Parathyroid adenoma (tissue), 2 donors: ENCODE data around the gene F8.
"Not testable (repeated sequence)": the region's sequence is repeated elsewhere in the genome, so short reads cannot be mapped to it uniquely, and the experiment has no call there.

Experiments used
- H2AFZ ChIP-seq: fragments of 300-600 bp; sonication (generic); one replicate; pipeline ENCODE4 v1.7.0; 2017; ENCODE audit warnings: antibody characterized with exemption, mild to moderate bottlenecking
- H3K27ac ChIP-seq: fragments of 300-600 bp; sonication (generic); one replicate; pipeline ENCODE4 v1.7.0; 2017
- H3K27me3 ChIP-seq: fragments of 300-600 bp; sonication (generic); one replicate; pipeline ENCODE4 v1.7.0; 2017; ENCODE audit warnings: low read length; ENCODE audit not compliant: control insufficient read depth, insufficient read depth
- H3K36me3 ChIP-seq: fragments of 300-600 bp; sonication (generic); one replicate; pipeline ENCODE4 v1.7.0; 2017; ENCODE audit warnings: low read length; ENCODE audit not compliant: control insufficient read depth, insufficient read depth
- H3K4me1 ChIP-seq: fragments of 300-600 bp; sonication (generic); one replicate; pipeline ENCODE4 v1.7.0; 2017; ENCODE audit warnings: control low read depth
- H3K4me2 ChIP-seq: fragments of 300-600 bp; sonication (generic); one replicate; pipeline ENCODE4 v1.7.0; 2017; ENCODE audit warnings: low read length
- H3K4me3 ChIP-seq: fragments of 300-600 bp; sonication (generic); one replicate; pipeline ENCODE4 v1.7.0; 2017; ENCODE audit warnings: low read depth, low read length
- H3K79me2 ChIP-seq: fragments of 300-600 bp; sonication (generic); one replicate; pipeline ENCODE4 v1.7.0; 2017; ENCODE audit warnings: control low read depth
- H3K9ac ChIP-seq: fragments of 300-600 bp; sonication (generic); one replicate; pipeline ENCODE4 v1.7.0; 2017; ENCODE audit warnings: mild to moderate bottlenecking
- H3K9me3 ChIP-seq: fragments of 300-600 bp; sonication (generic); one replicate; pipeline ENCODE4 v1.7.0; 2017; ENCODE audit warnings: low read length; ENCODE audit not compliant: control insufficient read depth
- TF ChIP-seq, protein P1 (sequence below): fragments of 300-600 bp; sonication (generic); IDR thresholded peaks from one replicate; pipeline ENCODE4 v1.7.0; 2017; ENCODE audit warnings: antibody characterized with exemption, mild to moderate bottlenecking
- donor health status: primary hyperparathyroidism.

F8 gene

DNA sequence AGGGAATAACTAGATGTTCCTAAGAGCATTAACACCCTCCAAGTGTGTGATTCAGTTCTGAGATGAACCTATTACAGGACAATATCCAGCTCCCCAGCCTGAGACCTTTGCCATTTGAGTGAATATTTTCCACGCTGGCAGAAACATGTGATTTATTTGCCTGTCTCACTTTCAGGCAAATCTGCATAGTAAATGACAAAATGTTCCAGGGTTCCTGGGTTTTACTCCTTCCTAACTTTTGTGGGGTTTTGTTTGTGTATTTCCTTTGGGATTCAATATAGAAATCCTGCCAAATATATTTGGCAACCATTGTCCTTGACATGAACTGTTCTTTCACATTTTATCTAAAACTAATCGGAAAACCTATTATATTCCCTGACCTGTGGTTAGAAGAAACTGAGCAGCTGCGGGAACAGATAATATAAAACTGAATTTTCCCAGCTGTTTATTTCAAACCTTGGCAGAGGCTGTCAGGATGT, 12.5 kb downstream of the F8 start:
- Histone ChIP-seq H2AFZ (no peak overlapping the region), H3K4me3 (no peak overlapping the region), H3K4me2 (no peak overlapping the region), H3K27ac (no peak overlapping the region), H3K36me3 (no peaks in the 10 kb centered on the region), H3K9ac (no peak overlapping the region), H3K79me2 (no peaks in the 10 kb centered on the region), H3K4me1 (no peaks in the 10 kb centered on the region), H3K27me3 (no peaks in the 10 kb centered on the region), H3K9me3 (no peaks in the 10 kb centered on the region)
- TF ChIP-seq, protein P1, sequence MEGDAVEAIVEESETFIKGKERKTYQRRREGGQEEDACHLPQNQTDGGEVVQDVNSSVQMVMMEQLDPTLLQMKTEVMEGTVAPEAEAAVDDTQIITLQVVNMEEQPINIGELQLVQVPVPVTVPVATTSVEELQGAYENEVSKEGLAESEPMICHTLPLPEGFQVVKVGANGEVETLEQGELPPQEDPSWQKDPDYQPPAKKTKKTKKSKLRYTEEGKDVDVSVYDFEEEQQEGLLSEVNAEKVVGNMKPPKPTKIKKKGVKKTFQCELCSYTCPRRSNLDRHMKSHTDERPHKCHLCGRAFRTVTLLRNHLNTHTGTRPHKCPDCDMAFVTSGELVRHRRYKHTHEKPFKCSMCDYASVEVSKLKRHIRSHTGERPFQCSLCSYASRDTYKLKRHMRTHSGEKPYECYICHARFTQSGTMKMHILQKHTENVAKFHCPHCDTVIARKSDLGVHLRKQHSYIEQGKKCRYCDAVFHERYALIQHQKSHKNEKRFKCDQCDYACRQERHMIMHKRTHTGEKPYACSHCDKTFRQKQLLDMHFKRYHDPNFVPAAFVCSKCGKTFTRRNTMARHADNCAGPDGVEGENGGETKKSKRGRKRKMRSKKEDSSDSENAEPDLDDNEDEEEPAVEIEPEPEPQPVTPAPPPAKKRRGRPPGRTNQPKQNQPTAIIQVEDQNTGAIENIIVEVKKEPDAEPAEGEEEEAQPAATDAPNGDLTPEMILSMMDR = no peak

DNA sequence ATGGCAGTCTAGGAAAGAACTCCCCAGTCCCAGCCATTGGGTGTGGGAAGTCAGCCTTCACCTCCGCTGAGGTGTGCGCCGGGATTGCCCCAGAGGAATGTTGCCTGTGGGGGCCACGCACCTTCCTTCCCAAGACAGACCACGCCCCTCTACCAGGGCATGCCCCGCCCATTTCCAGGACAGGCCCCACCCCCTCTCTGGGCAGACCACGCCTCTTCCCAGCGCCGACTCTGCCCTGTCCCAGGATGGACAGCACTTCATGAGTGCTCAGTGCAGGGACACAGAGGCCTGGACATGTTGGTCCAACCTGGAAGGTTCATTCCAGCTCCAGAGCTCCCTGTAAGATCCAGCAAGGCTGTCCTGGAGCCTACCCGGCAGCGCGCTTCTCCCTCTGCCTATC, 13.9 kb downstream of the F8 start:
- H3K36me3 ChIP-seq, H3K27ac ChIP-seq, H3K9ac ChIP-seq, H2AFZ ChIP-seq, H3K79me2 ChIP-seq, H3K9me3 ChIP-seq, H3K4me3 ChIP-seq, H3K4me1 ChIP-seq, H3K27me3 ChIP-seq, H3K4me2 ChIP-seq: not testable (repeated sequence)

DNA sequence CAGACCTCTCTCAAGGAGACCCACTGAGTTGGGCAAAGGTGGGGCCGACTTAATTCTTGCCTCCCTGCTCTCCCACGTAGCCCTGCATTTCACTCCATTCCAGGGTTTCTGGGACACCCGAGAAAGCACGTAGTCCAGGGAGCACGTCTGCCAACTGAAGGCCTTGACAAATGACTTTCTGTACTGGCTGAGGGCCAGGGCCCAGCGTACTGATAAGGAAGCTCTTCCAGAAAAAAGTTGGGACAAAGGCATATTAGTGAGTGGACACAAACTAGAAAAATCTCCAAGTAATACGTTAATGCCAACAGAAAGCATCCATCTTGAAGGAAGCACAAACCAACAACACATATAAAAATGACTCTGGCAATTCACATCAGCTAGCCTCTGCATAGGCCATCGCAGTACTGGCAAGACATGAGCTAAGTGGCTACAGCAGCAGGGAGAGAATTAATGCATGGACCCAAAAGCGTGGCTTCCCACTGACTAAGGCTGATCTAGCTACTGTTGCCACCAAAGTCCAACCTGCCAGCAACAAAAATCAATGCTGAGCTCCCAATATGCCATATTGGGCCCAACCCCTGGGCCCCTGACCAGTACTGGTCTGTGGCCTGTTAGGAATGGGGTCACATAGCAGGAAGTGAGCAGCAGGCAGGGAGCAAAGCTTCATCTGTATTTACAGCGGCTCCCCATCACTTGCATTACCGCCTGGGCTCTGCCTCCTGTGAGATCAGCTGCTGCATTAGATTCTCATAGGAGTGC, 15.4 kb downstream of the F8 start:
- not testable (repeated sequence) for H3K27ac ChIP-seq, H3K9me3 ChIP-seq, H3K4me1 ChIP-seq, H2AFZ ChIP-seq, H3K27me3 ChIP-seq, H3K4me2 ChIP-seq, H3K4me3 ChIP-seq, H3K9ac ChIP-seq, H3K79me2 ChIP-seq, H3K36me3 ChIP-seq

DNA sequence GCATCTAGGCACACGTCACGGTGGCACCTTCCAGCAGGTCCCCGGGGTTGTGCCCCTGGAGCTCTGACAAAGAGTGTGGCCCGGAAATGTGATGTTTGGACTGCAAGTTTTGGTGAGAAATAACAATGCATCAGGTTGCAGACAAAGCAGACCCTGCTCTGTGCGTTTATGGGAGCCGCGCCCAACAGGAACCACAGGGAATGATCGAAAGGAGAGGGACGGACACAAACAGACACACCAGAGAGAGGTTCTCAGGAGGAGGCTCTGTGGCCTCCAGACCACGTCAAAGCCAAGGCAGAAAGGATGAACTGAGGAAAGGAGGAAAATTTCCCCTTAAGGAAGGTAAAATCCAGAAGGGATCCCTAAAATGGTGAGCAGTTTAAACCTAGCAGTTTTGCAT, 16.1 kb downstream of the F8 start:
- H3K27me3 ChIP-seq, H3K9ac ChIP-seq, H3K9me3 ChIP-seq, H3K27ac ChIP-seq, H3K79me2 ChIP-seq, H3K4me3 ChIP-seq, H2AFZ ChIP-seq, H3K4me1 ChIP-seq, H3K36me3 ChIP-seq, H3K4me2 ChIP-seq: not testable (repeated sequence)

DNA sequence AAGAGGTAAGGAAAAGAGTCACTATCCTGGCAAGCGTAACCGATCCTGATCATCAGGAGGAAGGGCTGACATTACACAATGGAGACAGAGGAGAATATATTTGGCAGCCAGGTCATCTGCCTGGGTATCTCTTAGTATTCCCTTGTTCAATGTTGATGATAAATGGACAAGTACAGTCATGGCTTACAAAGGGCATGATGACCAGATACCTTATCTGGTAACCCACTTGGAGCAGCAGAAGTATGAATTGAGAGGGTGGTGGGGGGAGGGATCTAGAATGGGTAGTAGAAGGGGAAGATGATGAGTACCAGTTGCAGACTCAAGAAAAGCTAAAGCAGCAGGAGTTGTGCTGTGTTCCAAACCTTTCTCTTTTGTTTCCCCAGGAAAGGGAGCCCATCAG, 17.3 kb downstream of the F8 start:
- Histone ChIP-seq H3K9me3 (no peaks in the 10 kb centered on the region), H2AFZ (no peak overlapping the region), H3K79me2 (no peaks in the 10 kb centered on the region), H3K9ac (no peak overlapping the region), H3K27me3 (no peaks in the 10 kb centered on the region), H3K27ac (no peak overlapping the region), H3K4me1 (no peaks in the 10 kb centered on the region), H3K36me3 (no peaks in the 10 kb centered on the region), H3K4me2 (no peak overlapping the region), H3K4me3 (no peak overlapping the region)
- TF ChIP-seq, protein P1 = no peak

DNA sequence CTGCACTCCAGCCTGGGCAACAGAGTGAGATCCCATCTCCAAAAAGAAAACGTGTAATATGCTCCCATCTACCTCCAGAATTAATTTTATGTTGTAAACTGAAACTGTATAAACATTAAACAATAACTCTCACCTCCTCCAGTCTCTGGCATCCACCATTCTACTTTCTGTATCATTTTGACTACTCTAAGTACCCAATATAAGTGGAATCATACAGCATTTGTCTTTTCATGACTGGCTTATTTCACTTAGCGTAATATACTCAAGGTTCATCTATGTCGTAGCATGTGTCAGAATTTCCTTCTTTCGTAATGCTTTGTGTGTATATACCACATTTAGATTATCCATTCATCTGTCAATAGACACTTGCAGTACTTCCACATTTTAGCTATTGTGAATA, 20.6 kb downstream of the F8 start:
- no peaks in the 10 kb centered on the region for H3K4me1 ChIP-seq
- no peak overlapping the region for H3K9ac ChIP-seq
- H3K4me2 ChIP-seq = no peak overlapping the region
- H2AFZ ChIP-seq = no peak overlapping the region
- TF ChIP-seq, protein P1 = no peak
- no peaks in the 10 kb centered on the region for H3K36me3 ChIP-seq
- no peaks in the 10 kb centered on the region for H3K9me3 ChIP-seq
- H3K27me3 ChIP-seq = no peaks in the 10 kb centered on the region
- no peaks in the 10 kb centered on the region for H3K79me2 ChIP-seq
- H3K4me3 ChIP-seq = no peak overlapping the region
- no peak overlapping the region for H3K27ac ChIP-seq
